MV-4-11 (cell line): ENCODE data around the gene KLHL14.
A peak's percentile ranks its signal among the peaks of the same experiment; 100 is the strongest.

ENCODE experiments used
- DNase-seq: peaks from one replicate; lab custom pipeline; 2025; lab: John Stamatoyannopoulos, UW

KLHL14 gene

GRCh38 chr18:32637226-32637625 is 135.6 kb downstream of the KLHL14 start:
- DNase-seq = no peak

- no peak for DNase-seq
Observed at GRCh38 chr18:32634876-32635431, 137.9 kb downstream of the KLHL14 start.

GRCh38 chr18:32629981-32630700 is 142.7 kb downstream of the KLHL14 start:
- DNase-seq = peak; percentile 31

- DNase-seq = no peak
Observed at GRCh38 chr18:32629292-32629691, 143.5 kb downstream of the KLHL14 start.

GRCh38 chr18:32624182-32624723 is 148.6 kb downstream of the KLHL14 start:
- no peak for DNase-seq

GRCh38 chr18:32623563-32623962 is 149.3 kb downstream of the KLHL14 start:
- DNase-seq = no peak
